Activated T-cell treated with anti-CD3 and anti-CD28 coated beads, Interleukin-2, amount 50 U/mL, for 1 hour (primary cell): Measurements from ENCODE around the gene KRT4.
"Not testable (repeated sequence)": the region's sequence is repeated elsewhere in the genome, so short reads cannot be mapped to it uniquely, and the experiment has no call there.

ENCODE experiments used
- DNase-seq: peaks from one replicate; pipeline ENCODE4 v3.0.0-alpha.2; 2020

KRT4 gene

GRCh38 chr12:52813885-52814709 lies at the start of gene KRT4:
Gene KRT4 (minus strand): TSS chr12:52814116. CDS start chr12:52814058, 58 bp downstream.
- DNase-seq, result no peak

- DNase-seq, result no peak
These were observed 48.1 kb upstream of the KRT4 start for GRCh38 chr12:52862023-52862422.

GRCh38 chr12:52861511-52861910 lies 47.6 kb upstream of the KRT4 start:
- no peak for DNase-seq

DNA sequence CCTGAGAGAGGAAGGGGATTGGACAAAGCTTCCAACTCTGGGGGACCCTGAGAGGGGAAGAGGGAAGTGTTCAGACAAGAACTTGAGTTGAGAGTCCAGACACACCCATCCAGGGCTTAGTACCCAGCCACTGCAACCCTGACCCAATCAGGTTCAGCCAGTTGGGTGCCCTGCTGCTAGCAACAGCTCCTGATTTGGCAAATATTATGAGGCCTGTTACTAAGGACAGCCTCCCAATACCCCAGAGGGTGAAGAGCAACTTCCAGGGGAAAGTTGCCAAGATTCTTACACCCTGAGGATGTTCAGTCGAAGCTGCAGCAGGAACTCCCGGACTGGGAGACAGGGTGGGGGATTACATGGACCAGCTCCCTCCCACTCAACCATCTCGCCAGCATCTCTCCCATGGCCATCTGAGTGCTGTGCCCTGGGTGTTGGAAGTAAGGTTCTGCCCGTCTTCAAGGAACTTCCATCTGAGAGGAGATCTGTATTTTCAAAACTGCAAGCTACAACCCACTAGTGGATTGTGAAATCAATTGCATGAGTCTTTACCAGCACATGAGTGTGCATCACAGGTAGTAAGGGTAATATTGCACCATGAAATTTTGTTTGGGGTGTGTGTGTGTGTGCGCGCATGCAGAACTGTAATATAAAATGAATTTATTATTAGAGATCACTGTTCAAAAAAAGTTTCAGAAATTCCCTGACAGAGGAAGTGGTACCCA lies 46.3 kb upstream of the KRT4 start:
- no peak for DNase-seq

- DNase-seq, result no peak
These were observed 43.6 kb upstream of the KRT4 start for GRCh38 chr12:52857500-52857899.

DNA sequence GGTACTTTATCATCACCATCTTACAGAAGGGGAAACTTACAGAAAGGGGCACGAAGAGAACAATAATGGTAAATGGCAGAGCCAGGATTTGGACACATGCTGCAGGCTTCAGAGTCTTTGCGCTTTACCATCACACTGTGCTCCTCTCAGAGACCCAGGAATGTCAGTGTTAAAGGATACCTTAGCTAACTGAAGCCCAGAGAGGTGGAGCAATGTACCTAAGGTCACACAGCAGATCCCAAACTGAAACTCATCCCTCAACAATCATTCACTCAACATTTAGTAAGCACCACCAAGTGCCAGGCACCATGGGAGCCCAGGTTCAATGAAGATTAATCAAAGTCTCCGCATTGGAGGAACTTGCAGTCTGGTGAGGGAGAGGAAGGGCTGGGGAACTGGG lies 42.9 kb upstream of the KRT4 start:
- DNase-seq, result no peak

- not testable (repeated sequence) for DNase-seq
These were observed 42.2 kb upstream of the KRT4 start for GRCh38 chr12:52856077-52856476.

GRCh38 chr12:52851787-52852186 lies 37.9 kb upstream of the KRT4 start:
- no peak for DNase-seq

- no peak for DNase-seq
These were observed 36.8 kb upstream of the KRT4 start for GRCh38 chr12:52850681-52851080.

DNA sequence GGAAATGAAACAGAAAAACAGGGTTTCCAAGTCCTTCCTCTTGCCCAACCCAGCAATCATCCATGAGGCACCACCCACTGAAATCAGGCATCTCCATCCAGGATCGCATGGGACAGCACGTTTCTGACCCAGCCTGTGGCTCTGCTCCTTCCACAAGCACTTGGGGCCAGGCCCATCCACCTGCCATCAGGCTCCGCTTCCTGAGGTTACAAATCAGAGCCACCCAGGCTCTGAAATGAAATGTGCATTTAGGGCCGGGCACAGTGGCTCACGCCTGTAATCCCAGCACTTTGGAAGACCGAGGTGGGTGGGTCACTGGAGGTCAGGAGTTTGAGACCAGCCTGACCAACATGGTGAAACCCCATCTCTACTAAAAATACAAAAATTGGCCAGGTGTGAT lies 35.6 kb upstream of the KRT4 start:
- no peak for DNase-seq

GRCh38 chr12:52848661-52849255 lies 34.8 kb upstream of the KRT4 start, which contains the start of gene KRT78:
Gene KRT78 (minus strand): TSS chr12:52848994. CDS start chr12:52848930, 64 bp downstream.
- DNase-seq, result no peak

- no peak for DNase-seq
These were observed 33.6 kb upstream of the KRT4 start for GRCh38 chr12:52847335-52848102.

DNA sequence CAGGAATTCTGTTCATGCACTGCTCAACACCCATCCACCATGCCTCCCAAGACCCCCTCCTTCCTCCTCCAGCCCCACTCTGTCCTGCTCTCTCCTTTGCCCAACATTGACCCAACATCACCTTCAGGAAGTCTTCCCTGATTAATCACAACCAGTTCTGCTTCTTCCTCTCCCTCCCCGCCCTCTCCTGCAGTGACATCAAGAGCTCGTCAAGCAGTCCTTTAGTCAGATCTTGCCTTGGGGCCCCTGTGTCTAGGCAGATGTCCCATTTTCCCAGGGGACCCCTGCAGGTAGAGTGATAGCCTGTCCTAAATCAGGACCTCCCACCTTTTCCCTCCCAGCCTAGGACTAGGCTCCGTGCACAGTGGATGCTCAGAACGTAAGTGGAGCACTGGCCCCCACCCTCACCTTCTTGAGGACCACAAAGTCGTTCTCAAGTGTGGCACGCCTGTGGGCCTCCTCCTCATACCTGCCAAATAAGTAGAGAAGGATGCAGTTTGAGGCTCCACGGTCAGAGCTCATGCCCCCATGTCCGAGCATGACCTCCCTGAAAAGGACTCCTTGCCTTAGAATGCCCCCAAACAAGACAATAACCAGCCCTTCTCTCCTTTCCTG lies 32.5 kb upstream of the KRT4 start:
- DNase-seq, result no peak

DNA sequence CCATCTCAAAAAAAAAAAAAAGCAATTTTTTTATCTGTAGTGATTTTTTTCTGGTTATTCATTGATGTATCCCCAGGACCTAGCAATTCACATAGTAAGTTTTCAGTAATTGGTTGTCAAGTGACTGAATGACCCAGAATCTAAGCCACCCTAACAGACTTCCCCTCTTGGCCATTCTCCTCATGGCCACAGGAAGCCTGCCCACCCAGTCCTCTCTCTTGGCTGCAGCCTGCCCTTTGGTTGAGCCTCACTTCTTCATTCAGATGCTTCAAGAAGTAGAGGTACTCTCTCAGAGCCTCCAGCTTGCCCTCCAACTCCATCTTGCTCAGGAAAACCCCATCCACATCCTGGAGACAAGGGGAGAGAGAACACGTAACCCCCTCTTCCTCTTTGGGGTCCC lies 32.0 kb upstream of the KRT4 start:
- DNase-seq, result no peak

DNA sequence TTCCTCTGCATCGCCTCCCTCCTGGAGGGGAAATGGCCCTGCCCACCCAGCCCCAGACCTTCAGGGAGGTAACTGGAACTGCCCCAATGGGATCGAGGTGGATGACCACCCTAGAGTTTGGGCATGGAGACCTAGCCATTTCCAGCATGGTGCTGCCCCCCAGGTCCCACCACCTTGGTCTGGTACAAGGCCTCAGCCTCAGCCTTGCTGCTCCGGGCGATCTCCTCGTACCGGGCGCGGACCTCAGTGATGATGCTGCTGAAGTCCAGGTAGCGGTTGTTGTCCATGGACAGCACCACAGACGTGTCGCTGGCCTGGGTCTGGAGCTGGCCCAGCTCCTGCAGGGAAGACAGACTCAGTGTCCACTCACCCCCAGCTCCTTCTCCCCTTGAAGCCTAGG lies 30.5 kb upstream of the KRT4 start:
- no peak for DNase-seq

- no peak for DNase-seq
These were observed 25.7 kb upstream of the KRT4 start for GRCh38 chr12:52839436-52840105.

GRCh38 chr12:52838609-52839435 lies 24.9 kb upstream of the KRT4 start:
- DNase-seq, result no peak

GRCh38 chr12:52837781-52838608 lies 24.1 kb upstream of the KRT4 start:
- DNase-seq, result no peak

GRCh38 chr12:52837413-52837741 lies 23.5 kb upstream of the KRT4 start:
- no peak for DNase-seq
